Fibroblast of lung (primary cell): ENCODE results near the gene TPBG. TPM values are rescaled to one million over a fixed set of nuclear protein-coding genes. Genes with fewer than 3 reads are reported as not detected.

Source experiments
- DNase-seq, 2 donors: peaks; one replicate each; pipeline versions ENCODE4 v3.0.0 to v3.0.0-alpha.2; 2010; ENCODE audit warnings: low read depth in 2 of 2
- H2AFZ ChIP-seq: 2 replicates; pipeline ENCODE4 v1.5.1; 2012; ENCODE audit warnings: low read length, control low read depth, inconsistent platforms
- H3K27ac ChIP-seq: 2 replicates; pipeline ENCODE4 v1.5.1; 2011; ENCODE audit warnings: low read length, control low read depth; ENCODE audit not compliant: insufficient read depth
- H3K27me3 ChIP-seq: 2 replicates; pipeline ENCODE4 v1.5.1; 2011; ENCODE audit warnings: mild to moderate bottlenecking, low read length; ENCODE audit not compliant: control insufficient read depth, insufficient read depth
- H3K36me3 ChIP-seq: 2 replicates; pipeline ENCODE4 v1.5.1; 2011; ENCODE audit warnings: low read length; ENCODE audit not compliant: control insufficient read depth, insufficient read depth
- H3K4me1 ChIP-seq: 2 replicates; pipeline ENCODE4 v1.5.1; 2011; ENCODE audit warnings: low read length; ENCODE audit not compliant: control insufficient read depth, insufficient read depth; ENCODE audit errors: extremely low read depth
- H3K4me2 ChIP-seq: 2 replicates; pipeline ENCODE4 v1.5.1; 2011; ENCODE audit warnings: low read length, control low read depth; ENCODE audit not compliant: insufficient read depth; ENCODE audit errors: extremely low read depth
- H3K4me3 ChIP-seq, 4 experiments: fragments of 200-600 bp in 1 of 4; sonication (generic) in 1 of 4; replicated peaks in 1 of 4; 2 replicates each; pipeline ENCODE4 v1.5.1; 2011 to 2016; ENCODE audit warnings: low read length in 4 of 4, low read depth in 3 of 4, mild to moderate bottlenecking in 3 of 4, control low read depth in 2 of 4, inconsistent platforms in 1 of 4, mixed read lengths in 1 of 4; ENCODE audit not compliant: insufficient read depth in 1 of 4; ENCODE audit errors: control extremely low read depth in 1 of 4
- H3K79me2 ChIP-seq: 2 replicates; pipeline ENCODE4 v1.5.1; 2012; ENCODE audit warnings: mild to moderate bottlenecking, low read length, inconsistent platforms; ENCODE audit not compliant: control insufficient read depth, insufficient read depth
- H3K9ac ChIP-seq: 2 replicates; pipeline ENCODE4 v1.5.1; 2011; ENCODE audit warnings: mild to moderate bottlenecking, low read length, control low read depth; ENCODE audit not compliant: insufficient read depth
- H3K9me3 ChIP-seq: 2 replicates; pipeline ENCODE4 v1.5.1; 2012; ENCODE audit warnings: low read depth, low read length; ENCODE audit not compliant: control insufficient read depth, insufficient read depth
- H4K20me1 ChIP-seq: 2 replicates; pipeline ENCODE4 v1.5.1; 2011; ENCODE audit warnings: low read length; ENCODE audit not compliant: control insufficient read depth, insufficient read depth; ENCODE audit errors: extremely low read depth
- EZH2 ChIP-seq: IDR thresholded peaks from 2 replicates; pipeline ENCODE4 v1.5.1; 2012; ENCODE audit warnings: low read length, control low read depth, mild to moderate bottlenecking; ENCODE audit errors: missing control alignments
- polyA plus RNA-seq, 2 donors: library from polyadenylated mRNA; depleted of rRNA in 1 of 2; stranded (reverse) in 1 of 2; unstranded in 1 of 2; fragments of >200 nt; gene quantifications; 2 replicates each; pipeline ENCODE4 v1.2.1, GENCODE V29; 2011 to 2012; ENCODE audit warnings: missing spikeins in 1 of 2
- total RNA-seq: library from RNA; depleted of rRNA; stranded (reverse); fragments of >200 nt; gene quantifications from 2 replicates; pipeline ENCODE4 v1.2.1, GENCODE V29; 2014
- TF ChIP-seq, protein P1 (sequence below), 2 donors: IDR thresholded peaks in 1 of 2; conservative IDR thresholded peaks in 1 of 2; 1 replicate in 1 of 2; 2 replicates in 1 of 2; pipeline ENCODE4 v1.5.1; 2011 to 2012; ENCODE audit warnings: low read length in 2 of 2, control low read depth in 1 of 2, inconsistent platforms in 1 of 2, low read depth in 1 of 2, mild to moderate bottlenecking in 1 of 2

The TPBG gene
- total and polyA plus RNA-seq, 2 donors (not counting 1 experiment from before 2014, with no cell fraction given), result 31.0 to 54.6 TPM

DNA sequence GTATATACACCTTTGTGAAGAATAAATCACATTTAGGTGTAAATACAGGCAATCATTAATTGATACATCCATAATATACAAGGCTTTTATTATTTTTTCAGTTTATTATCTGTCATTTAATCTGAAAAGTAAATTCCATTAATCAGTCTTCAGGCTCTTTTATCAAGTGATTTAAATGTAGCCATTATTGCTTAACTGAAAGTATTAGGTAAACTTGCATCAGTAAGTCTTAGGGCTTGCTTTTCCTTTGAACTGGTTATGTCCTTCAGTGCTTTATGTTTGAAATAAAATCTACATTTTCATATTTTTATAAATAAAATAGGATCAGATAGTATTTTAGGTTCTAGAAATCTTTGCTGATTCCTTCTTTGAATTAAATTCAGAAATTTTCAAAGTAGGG lies 4.1 kb downstream of the TPBG start:
- Histone ChIP-seq H3K9ac (no peak overlapping the region), H3K27ac (no peak overlapping the region), H3K4me1 (peaks cover 12% of the 10 kb centered on the region), H3K9me3 (no peaks in the 10 kb centered on the region), H3K27me3 (no peaks in the 10 kb centered on the region), H3K4me3 (peak overlapping the region in 1 of 4 experiments; percentile 2), H2AFZ (no peak overlapping the region), H3K36me3 (peaks cover 9% of the 10 kb centered on the region), H3K4me2 (no peak overlapping the region), H4K20me1 (no peaks in the 10 kb centered on the region), H3K79me2 (peaks cover 47% of the 10 kb centered on the region)
- TF ChIP-seq, protein P1, sequence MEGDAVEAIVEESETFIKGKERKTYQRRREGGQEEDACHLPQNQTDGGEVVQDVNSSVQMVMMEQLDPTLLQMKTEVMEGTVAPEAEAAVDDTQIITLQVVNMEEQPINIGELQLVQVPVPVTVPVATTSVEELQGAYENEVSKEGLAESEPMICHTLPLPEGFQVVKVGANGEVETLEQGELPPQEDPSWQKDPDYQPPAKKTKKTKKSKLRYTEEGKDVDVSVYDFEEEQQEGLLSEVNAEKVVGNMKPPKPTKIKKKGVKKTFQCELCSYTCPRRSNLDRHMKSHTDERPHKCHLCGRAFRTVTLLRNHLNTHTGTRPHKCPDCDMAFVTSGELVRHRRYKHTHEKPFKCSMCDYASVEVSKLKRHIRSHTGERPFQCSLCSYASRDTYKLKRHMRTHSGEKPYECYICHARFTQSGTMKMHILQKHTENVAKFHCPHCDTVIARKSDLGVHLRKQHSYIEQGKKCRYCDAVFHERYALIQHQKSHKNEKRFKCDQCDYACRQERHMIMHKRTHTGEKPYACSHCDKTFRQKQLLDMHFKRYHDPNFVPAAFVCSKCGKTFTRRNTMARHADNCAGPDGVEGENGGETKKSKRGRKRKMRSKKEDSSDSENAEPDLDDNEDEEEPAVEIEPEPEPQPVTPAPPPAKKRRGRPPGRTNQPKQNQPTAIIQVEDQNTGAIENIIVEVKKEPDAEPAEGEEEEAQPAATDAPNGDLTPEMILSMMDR (conservative IDR thresholded peaks at IDR 0.05 in 1 of 2, IDR thresholded peaks at IDR 0.05 in 1 of 2; ENCODE audit: low read depth in 1 of 2, low read length in 2 of 2), result no peak
- no peak for TF ChIP-seq EZH2
- no peak for DNase-seq

DNA sequence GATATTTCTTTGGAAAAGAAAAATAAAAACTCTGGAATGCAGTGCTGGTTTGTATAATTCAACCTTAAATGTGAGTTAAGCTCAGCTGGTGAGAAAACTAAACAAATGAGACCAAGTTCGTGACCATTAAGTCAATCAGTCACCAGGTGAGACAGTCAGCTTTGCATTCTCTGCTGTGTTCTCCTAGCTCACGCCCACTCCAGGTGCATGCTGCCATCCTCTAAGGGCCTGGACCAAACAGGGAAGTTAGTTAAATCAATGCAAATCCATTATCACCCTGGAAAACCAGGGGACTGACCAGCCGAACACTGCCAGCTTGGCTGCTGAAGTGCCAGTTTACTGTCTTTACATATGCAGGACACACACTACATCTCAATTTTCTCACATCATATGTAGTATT lies 7.2 kb downstream of the TPBG start:
- Histone ChIP-seq H3K9ac (no peak overlapping the region), H3K79me2 (peaks cover 27% of the 10 kb centered on the region), H3K27ac (no peak overlapping the region), H2AFZ (no peak overlapping the region), H3K36me3 (peaks cover 4% of the 10 kb centered on the region), H3K4me1 (peaks cover 16% of the 10 kb centered on the region), H3K4me3 (no peak overlapping the region), H4K20me1 (no peaks in the 10 kb centered on the region), H3K4me2 (no peak overlapping the region), H3K9me3 (no peaks in the 10 kb centered on the region), H3K27me3 (no peaks in the 10 kb centered on the region)
- no peak for DNase-seq
- TF ChIP-seq, protein P1 (conservative IDR thresholded peaks at IDR 0.05 in 1 of 2, IDR thresholded peaks at IDR 0.05 in 1 of 2; ENCODE audit: low read depth in 1 of 2, low read length in 2 of 2), result no peak
- TF ChIP-seq EZH2, result no peak

DNA sequence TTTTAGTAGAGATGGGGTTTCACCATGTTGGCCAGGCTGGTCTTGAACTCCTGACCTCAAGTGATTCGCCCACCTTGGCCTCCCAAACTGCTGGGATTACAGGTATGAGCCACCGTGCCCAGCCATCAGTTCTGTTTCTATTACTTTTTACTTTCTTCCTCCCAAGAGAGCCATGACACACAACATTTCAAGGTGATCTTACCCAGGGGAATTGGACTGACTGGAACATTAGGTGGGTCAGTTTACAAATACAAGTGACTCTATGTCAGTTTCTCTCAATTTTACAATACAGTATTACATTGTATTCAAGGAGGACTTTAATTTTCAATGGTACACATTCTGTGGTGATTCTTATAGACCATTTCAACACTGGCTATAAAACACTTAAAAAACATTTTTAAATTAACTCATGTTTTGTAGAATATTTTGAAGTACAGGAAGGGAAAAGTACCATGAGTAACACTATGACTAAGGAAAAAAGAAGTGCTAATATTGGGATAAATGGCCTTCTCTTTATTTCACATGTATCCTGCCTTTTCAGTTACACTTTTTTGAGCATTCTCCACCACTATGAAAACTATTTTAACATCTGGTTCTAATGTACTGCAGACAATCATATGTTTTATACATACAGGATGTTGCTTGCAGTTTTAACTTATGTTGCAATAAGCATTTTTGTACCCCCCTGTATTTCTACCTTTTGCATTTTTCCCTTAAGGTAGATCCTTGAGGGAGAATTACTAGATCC lies 8.4 kb downstream of the TPBG start:
- peak; percentile 33 to 45 for DNase-seq
- peak overlapping the region; percentile 29 for H3K4me2 ChIP-seq

More for the DNA sequence above, 8.4 kb downstream of the TPBG start:
- peaks cover 11% of the 10 kb centered on the region for H3K4me1 ChIP-seq
- no peaks in the 10 kb centered on the region for H3K9me3 ChIP-seq
- H3K36me3 ChIP-seq, result no peaks in the 10 kb centered on the region
- H4K20me1 ChIP-seq, result no peaks in the 10 kb centered on the region
- TF ChIP-seq, protein P1 (conservative IDR thresholded peaks at IDR 0.05 in 1 of 2, IDR thresholded peaks at IDR 0.05 in 1 of 2; ENCODE audit: low read depth in 1 of 2, low read length in 2 of 2), result no peak
- no peak for TF ChIP-seq EZH2
- H3K9ac ChIP-seq, result no peak overlapping the region
- no peaks in the 10 kb centered on the region for H3K27me3 ChIP-seq
- peak overlapping the region; percentile 20 for H3K27ac ChIP-seq
- H3K4me3 ChIP-seq, result no peak overlapping the region
- H3K79me2 ChIP-seq, result peaks cover 16% of the 10 kb centered on the region
- H2AFZ ChIP-seq, result no peak overlapping the region
